ENCODE measurements around the gene EMILIN2. TPM values are rescaled to one million over a fixed set of nuclear protein-coding genes. Genes with fewer than 3 reads are reported as not detected.

EMILIN2 gene
- total RNA-seq, 1 experiment from 2014 or later: 20.0 TPM

GRCh38 chr18:2910751-2911425 is 64.1 kb downstream of the EMILIN2 start:
- Histone ChIP-seq H2AFZ (ENCODE audit: low read length) (no peak overlapping the region), H3K27me3 (ENCODE audit: insufficient read depth, low read length) (no peaks in the 10 kb centered on the region), H3K79me1 (ENCODE audit: insufficient read depth, low read depth, low read length, poor library complexity, severe bottlenecking) (no peaks in the 10 kb centered on the region), H4K5ac (ENCODE audit: insufficient read length, low read depth, low read length) (no peak overlapping the region), H2BK20ac (ENCODE audit: low read depth, low read length, poor library complexity, severe bottlenecking) (no peak overlapping the region), H3K14ac (ENCODE audit: insufficient read depth, low read length) (no peak overlapping the region), H3K18ac (ENCODE audit: insufficient read length, low read depth, low read length) (no peak overlapping the region), H3K23ac (ENCODE audit: insufficient read length, low read depth, low read length) (no peak overlapping the region), H2BK15ac (ENCODE audit: low read depth, low read length) (no peak overlapping the region), H4K91ac (ENCODE audit: insufficient read length, low read depth, low read length) (no peak overlapping the region), H4K20me1 (ENCODE audit: control insufficient read depth, insufficient read depth, insufficient read length) (no peaks in the 10 kb centered on the region), H3K4ac (ENCODE audit: low read depth, low read length) (no peak overlapping the region), H3K4me1 (ENCODE audit: insufficient read depth, low read length) (peaks cover 3% of the 10 kb centered on the region; the same call in 1 of the 2 replicates), H3K23me2 (ENCODE audit: insufficient read length, low read depth, low read length, poor library complexity, severe bottlenecking) (peaks cover 5% of the 10 kb centered on the region), H2BK5ac (ENCODE audit: insufficient read length, low read length) (no peak overlapping the region), H2BK12ac (ENCODE audit: insufficient read length, low read depth, low read length) (no peak overlapping the region), H4K8ac (replicated peaks; ENCODE audit: insufficient read length, low read depth, low read length) (no peak overlapping the region), H3K79me2 (ENCODE audit: insufficient read depth, low read length) (no peaks in the 10 kb centered on the region), H2BK120ac (ENCODE audit: low read depth, low read length, poor library complexity, severe bottlenecking) (no peak overlapping the region), H3K4me2 (ENCODE audit: insufficient read depth, insufficient read length, low read length) (no peak overlapping the region), H3K27ac (ENCODE audit: insufficient read length, low read depth, low read length) (no peak overlapping the region), H3K9ac (ENCODE audit: extremely low read depth, insufficient read length, low read length) (no peak overlapping the region), H3K56ac (ENCODE audit: insufficient read length, low read depth, low read length) (no peak overlapping the region), H3T11ph (ENCODE audit: low read length) (no peak overlapping the region), H3K9me3 (ENCODE audit: control insufficient read depth, low read depth, low read length) (no peaks in the 10 kb centered on the region), H2AK5ac (ENCODE audit: insufficient read length, low read length) (no peak overlapping the region)
- H3K27me3 Mint-ChIP-seq (ENCODE audit: low read depth): peaks cover 3% of the 10 kb centered on the region; the same call in 1 of the 2 replicates
- TF ChIP-seq CTCF (conservative IDR thresholded peaks at IDR 0.05): no peak
- H3K9me3 Mint-ChIP-seq: no peaks in the 10 kb centered on the region
- peaks cover 9 to 68% (median 42%) of the 10 kb centered on the region in 3 experiments; a peak in 6 of 7 replicates for H3K36me3 Mint-ChIP-seq (ENCODE audit: insufficient read depth in 1 of 3, low read depth in 3 of 3)
- no CpG with 5 or more reads among the region's 13 CpGs for WGBS (ENCODE audit: extremely low coverage, insufficient read length, low lambda C conversion rate)
- no peak for DNase-seq
- no peak overlapping the region; a peak in 1 of 7 replicates for H3K27ac Mint-ChIP-seq
- H3K4me3 Mint-ChIP-seq: no peak overlapping the region
- peaks cover 16 to 18% of the 10 kb centered on the region in 2 experiments for H3K4me1 Mint-ChIP-seq
